Ovary (tissue), 9 donors: ENCODE results near the gene STXBP1. TPM values are rescaled to one million over a fixed set of nuclear protein-coding genes. Genes with fewer than 3 reads are reported as not detected.

Experiments used
- DNase-seq, 5 donors: peaks; one replicate each; pipeline ENCODE4 v3.0.0-alpha.2; 2019 to 2020
- H3K27ac ChIP-seq, 2 donors: fragments of 200-600 bp; one replicate each; pipeline versions ENCODE4 v1.5.1 to v1.8.0; 2019 to 2022
- H3K27me3 ChIP-seq: fragments of 200-600 bp; one replicate; pipeline ENCODE4 v1.8.0; 2022
- H3K36me3 ChIP-seq: fragments of 200-600 bp; sonication (generic); one replicate; pipeline ENCODE4 v1.5.1; 2019
- H3K4me1 ChIP-seq: one replicate; pipeline ENCODE4 v1.8.1; 2013; ENCODE audit warnings: mild to moderate bottlenecking, moderate library complexity; ENCODE audit not compliant: insufficient read depth
- H3K4me3 ChIP-seq: fragments of 200-600 bp; sonication (generic); one replicate; pipeline ENCODE4 v1.5.1; 2017
- H3K9me3 ChIP-seq, 2 donors: fragments of 200-600 bp in 1 of 2; sonication (generic) in 1 of 2; one replicate each; pipeline versions ENCODE4 v1.5.1 to v1.8.1; 2013 to 2019; ENCODE audit warnings: mild to moderate bottlenecking in 1 of 2, moderate library complexity in 1 of 2
- EP300 ChIP-seq: sonication (generic); formaldehyde crosslinking; IDR thresholded peaks from one replicate; pipeline ENCODE4 v1.6.1; 2017; ENCODE audit warnings: antibody characterized with exemption
- POLR2A ChIP-seq: fragments of 450-650 bp; IDR thresholded peaks from one replicate; pipeline ENCODE4 v1.6.1; 2017; ENCODE audit warnings: antibody characterized with exemption, mild to moderate bottlenecking, moderate library complexity
- WGBS, 3 donors: extraction: QIAGEN DNeasy Blood & Tissue Kit in 1 of 3; methylation state at CpG; one replicate each; pipeline versions ENCODE4 v1.1.5 to v1.1.7; 2013 to 2017; 5-methylcytosine and 5-hydroxymethylcytosine counted together
- intact Hi-C, 4 donors: fragments of 100-400 bp; cut with DNase I; formaldehyde crosslinking; loops; one replicate each; pipeline versions ENCODE4 v1.11.0 to v1.15.1; 2022 to 2023
- polyA plus RNA-seq, 2 donors: library from polyadenylated mRNA; stranded (reverse); fragments of 200-250 nt in 1 of 2; fragments of 350-450 nt in 1 of 2; fragmentation: Illumina TruSeq in 1 of 2; extraction: RNeasy Lipid Tissue Mini Kit (QIAGEN cat#74804) in 1 of 2; gene quantifications; one replicate each; pipeline ENCODE4 v1.2.3, GENCODE V29; 2013 to 2014
- total RNA-seq, 7 donors: library from RNA; depleted of rRNA in 2 of 7; stranded (reverse); fragments of >200 nt in 2 of 7; fragmentation: NEBNext Ultra II Directional in 3 of 7; extraction: Animal tissue kit (Norgen Biotek cat#: 25700) in 3 of 7; gene quantifications; one replicate each; pipeline versions ENCODE4 v1.1.0 to v1.2.4, GENCODE V29; 2016 to 2023
- TF ChIP-seq, protein P1 (sequence below), 3 donors: fragments of 450-650 bp in 2 of 3; fragments of 200-600 bp in 1 of 3; IDR thresholded peaks; one replicate each; pipeline versions ENCODE4 v1.5.1 to v1.8.0; 2016 to 2022; ENCODE audit warnings: antibody characterized with exemption in 3 of 3, mild to moderate bottlenecking in 1 of 3
- donor health status: DM: no; HTN: no; CAD: no; lungs with moderate emphysema.
- donor health status: DM: no; HTN: no; CAD: no.
- donor health status: Bipolar disorder and iron deficiency.
- donor health status: DM: yes; HTN: yes; CAD: no.
- donor health status: DM: no; HTN: no; CAD: no.
- donor health status: DM: yes; HTN: yes; CAD: no.

STXBP1 gene
- total and polyA plus RNA-seq, 9 donors, result 18.8 to 102 (median 75.7) TPM

DNA sequence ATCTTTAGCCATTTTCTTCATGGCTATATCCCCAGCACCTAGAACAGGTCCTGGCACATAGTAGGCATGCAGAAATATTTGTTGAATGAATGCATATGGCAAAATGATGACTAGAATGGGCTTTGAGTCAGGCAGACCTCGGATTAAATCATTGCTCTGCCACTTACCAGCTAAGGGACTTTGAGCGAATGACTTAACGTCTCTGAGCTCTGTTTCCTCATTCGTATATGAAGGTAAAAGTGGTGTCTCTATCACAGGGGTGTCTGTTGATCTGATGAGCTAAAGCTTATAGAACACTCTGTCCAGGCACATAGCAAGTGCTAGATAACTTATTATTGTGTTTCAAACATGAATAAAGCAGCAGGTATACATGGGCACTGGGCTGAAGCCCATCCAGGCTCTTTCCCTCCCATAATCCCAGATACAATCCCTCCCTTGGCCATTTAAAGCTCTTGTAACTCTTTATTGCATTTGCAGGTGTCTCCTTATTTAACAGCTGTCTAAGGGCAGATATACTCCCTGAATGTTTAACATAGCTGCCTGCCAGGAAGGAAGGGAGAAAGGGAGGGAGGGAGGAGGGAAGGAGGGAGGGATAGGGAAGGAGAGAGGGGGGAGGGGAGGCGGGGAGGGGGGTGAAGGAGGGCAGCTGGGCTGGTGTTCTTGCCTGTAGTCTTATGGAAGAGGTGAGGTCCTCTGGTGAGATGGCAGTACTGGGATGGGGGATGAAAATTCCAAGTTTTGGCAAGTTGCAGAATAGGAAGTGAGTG is 23.2 kb upstream of the STXBP1 start:
- Histone ChIP-seq H3K27me3 (no peaks in the 10 kb centered on the region), H3K36me3 (no peaks in the 10 kb centered on the region), H3K9me3 (no peaks in the 10 kb centered on the region), H3K27ac (no peak overlapping the region), H3K4me1 (no peaks in the 10 kb centered on the region), H3K4me3 (no peak overlapping the region)
- WGBS, 3 donors, result 56 to 57% (median 57%) methylated on average over 5 of the region's 5 CpGs
- TF ChIP-seq, protein P1, sequence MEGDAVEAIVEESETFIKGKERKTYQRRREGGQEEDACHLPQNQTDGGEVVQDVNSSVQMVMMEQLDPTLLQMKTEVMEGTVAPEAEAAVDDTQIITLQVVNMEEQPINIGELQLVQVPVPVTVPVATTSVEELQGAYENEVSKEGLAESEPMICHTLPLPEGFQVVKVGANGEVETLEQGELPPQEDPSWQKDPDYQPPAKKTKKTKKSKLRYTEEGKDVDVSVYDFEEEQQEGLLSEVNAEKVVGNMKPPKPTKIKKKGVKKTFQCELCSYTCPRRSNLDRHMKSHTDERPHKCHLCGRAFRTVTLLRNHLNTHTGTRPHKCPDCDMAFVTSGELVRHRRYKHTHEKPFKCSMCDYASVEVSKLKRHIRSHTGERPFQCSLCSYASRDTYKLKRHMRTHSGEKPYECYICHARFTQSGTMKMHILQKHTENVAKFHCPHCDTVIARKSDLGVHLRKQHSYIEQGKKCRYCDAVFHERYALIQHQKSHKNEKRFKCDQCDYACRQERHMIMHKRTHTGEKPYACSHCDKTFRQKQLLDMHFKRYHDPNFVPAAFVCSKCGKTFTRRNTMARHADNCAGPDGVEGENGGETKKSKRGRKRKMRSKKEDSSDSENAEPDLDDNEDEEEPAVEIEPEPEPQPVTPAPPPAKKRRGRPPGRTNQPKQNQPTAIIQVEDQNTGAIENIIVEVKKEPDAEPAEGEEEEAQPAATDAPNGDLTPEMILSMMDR (IDR thresholded peaks at IDR 0.05), result no peak
- TF ChIP-seq EP300 (no peak), POLR2A (no peak)
- intact Hi-C loops, result loop anchor here in 3 of 4 donors (2.0 to 5.0 kb wide), 4 partner anchors 137 to 334 kb away; partner anchors contain the start of genes CDK9 (in 1 of the 3), LRSAM1 (in 1 of the 3) and RPL12 (in 1 of the 3)
- no peak for DNase-seq

DNA sequence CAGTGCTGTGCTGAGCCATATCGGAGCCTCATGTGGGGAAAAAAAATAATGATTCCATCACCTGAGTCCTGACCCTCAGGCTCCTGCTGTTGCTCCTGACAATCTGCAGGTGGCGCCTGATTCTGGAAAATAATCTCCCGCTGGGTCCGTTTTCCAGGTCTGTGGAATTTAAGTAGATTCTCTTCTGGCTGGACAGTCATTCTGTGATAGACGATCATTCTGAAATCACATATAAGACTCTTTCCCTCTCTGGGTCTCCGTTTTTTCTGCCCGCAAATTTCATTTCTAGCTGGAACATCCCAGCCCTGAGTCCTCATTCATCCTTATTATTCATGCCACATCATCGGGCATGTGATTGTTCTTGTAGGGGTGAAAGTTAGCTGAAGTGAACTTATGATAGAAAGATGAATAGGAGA is 22.1 kb upstream of the STXBP1 start:
- Histone ChIP-seq H3K27ac (no peak overlapping the region), H3K4me1 (no peaks in the 10 kb centered on the region), H3K4me3 (no peak overlapping the region), H3K36me3 (no peaks in the 10 kb centered on the region), H3K9me3 (no peaks in the 10 kb centered on the region), H3K27me3 (no peaks in the 10 kb centered on the region)
- TF ChIP-seq, protein P1 (IDR thresholded peaks at IDR 0.05), result peak; percentile 69 to 96 (median 92)
- TF ChIP-seq POLR2A, result no peak
- no peak for TF ChIP-seq EP300
- 2 to 4% (median 3%) methylated on average over 8 of the region's 8 CpGs for WGBS, 3 donors
- intact Hi-C loops, result loop anchor here (2.0 to 5.0 kb wide), 6 partner anchors 138 to 333 kb away; partner anchors contain the start of genes CDK9 (in 1 of the 4), LRSAM1 (in 1 of the 4) and RPL12 (in 1 of the 4)
- peak; percentile 70 to 86 (median 76) for DNase-seq

DNA sequence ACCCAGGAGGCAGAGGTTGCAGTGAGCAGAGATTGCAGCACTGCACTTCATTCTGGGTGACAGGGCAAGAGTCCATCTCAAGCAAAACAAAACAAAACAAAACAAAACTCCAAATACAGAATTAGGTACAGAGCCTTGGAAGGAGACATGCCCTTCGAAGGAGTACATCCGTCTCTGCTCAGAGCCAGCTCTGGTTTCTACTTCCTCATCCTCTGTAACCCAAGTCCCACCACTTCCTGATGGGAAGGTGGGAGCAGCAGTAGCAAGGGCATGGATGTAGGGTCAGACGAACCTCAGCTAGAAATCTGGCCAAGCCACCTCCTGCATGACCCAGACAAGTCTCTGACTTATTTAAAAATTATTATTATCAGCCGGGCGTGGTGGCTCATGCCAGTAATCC is 16.5 kb upstream of the STXBP1 start:
- Histone ChIP-seq H3K4me1 (no peaks in the 10 kb centered on the region), H3K9me3 (no peaks in the 10 kb centered on the region), H3K27ac (no peak overlapping the region), H3K4me3 (no peak overlapping the region), H3K27me3 (no peaks in the 10 kb centered on the region), H3K36me3 (no peaks in the 10 kb centered on the region)
- TF ChIP-seq POLR2A (no peak), EP300 (no peak)
- TF ChIP-seq, protein P1 (IDR thresholded peaks at IDR 0.05), result no peak
- intact Hi-C loops, result no loop called here
- no peak for DNase-seq
- WGBS, 3 donors, result 63 to 77% (median 70%) methylated on average over 5 of the region's 5 CpGs

DNA sequence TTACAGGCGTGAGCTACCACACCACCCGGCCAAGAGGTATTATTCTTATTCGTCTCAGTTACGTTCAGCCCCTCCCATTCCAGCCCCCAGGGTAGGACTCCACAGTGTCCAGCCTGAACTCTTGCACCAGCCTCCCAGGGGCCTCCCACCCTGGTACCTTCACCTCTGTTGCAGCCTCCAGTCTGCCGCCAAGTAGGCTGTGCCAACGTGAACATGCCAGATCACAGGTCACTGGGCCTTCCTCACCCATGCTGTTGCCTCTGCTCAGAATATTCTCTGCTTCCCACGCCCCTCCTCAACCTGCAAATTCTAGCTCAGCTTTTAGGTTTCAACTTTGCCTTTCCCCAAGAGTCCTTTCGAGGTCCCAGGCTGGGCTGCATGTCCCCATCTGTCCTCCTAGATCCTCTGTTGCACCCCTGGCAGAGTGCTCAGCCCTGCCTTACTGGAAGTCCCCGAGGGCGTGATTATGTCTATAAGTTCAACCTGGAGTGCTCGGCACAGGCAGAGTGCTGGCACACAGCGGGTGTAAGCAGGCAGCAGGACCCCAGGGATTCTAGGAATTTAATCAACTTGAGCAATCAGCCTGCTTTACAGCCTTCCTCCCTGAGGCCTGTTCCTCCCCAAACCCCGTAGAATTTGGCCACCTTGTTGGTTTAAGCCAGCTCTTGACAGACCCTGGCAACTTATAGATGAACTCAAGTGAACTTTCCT is 13.1 kb upstream of the STXBP1 start:
- Histone ChIP-seq H3K9me3 (no peaks in the 10 kb centered on the region), H3K4me1 (no peaks in the 10 kb centered on the region), H3K4me3 (no peak overlapping the region), H3K36me3 (no peaks in the 10 kb centered on the region), H3K27me3 (no peaks in the 10 kb centered on the region), H3K27ac (no peak overlapping the region)
- no peak for DNase-seq
- WGBS, 3 donors, result 65 to 73% (median 70%) methylated on average over 13 of the region's 13 CpGs
- TF ChIP-seq EP300 (no peak), POLR2A (no peak)
- TF ChIP-seq, protein P1 (IDR thresholded peaks at IDR 0.05), result no peak
- intact Hi-C loops, result no loop called here
